ENCODE results near the gene AMZ1.
"Not testable (repeated sequence)": the region's sequence is repeated elsewhere in the genome, so short reads cannot be mapped to it uniquely, and the experiment has no call there.

AMZ1 gene

DNA sequence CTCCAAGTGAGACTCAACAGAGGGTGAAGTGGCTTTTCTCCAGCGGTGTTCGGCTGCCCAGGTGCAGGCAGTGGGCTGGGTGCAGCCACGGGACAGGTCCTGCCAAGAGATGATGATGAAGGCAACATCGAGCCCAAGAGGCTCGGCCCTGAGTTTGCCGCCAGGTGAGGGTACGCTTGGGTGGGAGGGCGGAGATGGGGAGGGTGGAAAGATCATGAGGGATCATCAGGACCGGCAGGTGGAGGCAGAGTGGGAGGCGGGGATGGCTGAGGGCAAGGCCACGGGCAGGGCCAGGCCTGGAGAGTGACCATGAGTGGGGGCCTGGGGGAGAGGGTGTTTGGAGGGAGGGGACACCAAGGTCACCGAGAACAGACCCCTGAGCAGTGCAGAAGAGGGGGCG, 17.8 kb upstream of the AMZ1 start:
- H3K36me3 ChIP-seq (ENCODE audit: insufficient read depth, low read length) = no peaks in the 10 kb centered on the region
- no peaks in the 10 kb centered on the region for H3K4me1 ChIP-seq (ENCODE audit: insufficient read depth, low read length)
- H3K9ac ChIP-seq (ENCODE audit: low read depth, low read length) = no peak overlapping the region
- H3K9me3 ChIP-seq (ENCODE audit: control insufficient read depth, insufficient read depth, low read length) = no peaks in the 10 kb centered on the region

DNA sequence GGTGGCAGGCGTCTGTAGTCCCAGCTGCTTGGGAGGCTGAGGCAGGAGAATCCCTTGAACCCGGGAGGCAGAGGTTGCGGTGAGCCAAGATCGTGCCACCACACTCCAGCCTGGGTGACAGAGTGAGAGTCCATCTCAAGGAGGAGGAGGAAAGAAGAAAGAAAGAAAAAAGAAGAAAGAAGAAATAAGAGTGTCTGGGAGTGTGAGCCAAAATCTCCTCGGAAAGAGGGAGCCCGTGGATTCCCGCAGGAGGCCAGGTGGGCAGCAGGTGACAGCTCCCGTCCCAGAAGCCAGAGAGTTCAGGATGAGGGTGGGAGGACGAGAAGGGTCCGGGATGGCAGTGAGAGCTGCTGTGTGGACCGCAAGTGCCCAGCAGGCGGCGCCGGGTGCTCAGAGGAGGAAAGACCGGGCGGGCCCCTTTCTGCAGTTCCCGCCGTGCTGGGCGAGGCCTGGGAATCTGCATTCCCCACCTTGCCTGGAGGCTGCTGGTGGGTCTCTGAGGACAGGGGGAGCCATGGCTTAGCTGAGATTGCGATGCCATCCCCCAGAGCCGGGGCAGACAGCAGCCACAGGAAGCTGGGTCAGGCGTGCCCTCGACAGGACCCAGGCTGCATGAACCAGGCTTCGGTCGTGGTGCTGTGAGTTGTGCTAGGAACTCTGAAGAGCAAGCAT, 17.1 kb upstream of the AMZ1 start:
- Histone ChIP-seq H3K9me3 (ENCODE audit: control insufficient read depth, insufficient read depth, low read length) (no peaks in the 10 kb centered on the region), H3K9ac (ENCODE audit: low read depth, low read length) (no peak overlapping the region), H3K36me3 (ENCODE audit: insufficient read depth, low read length) (no peaks in the 10 kb centered on the region), H3K4me1 (ENCODE audit: insufficient read depth, low read length) (no peaks in the 10 kb centered on the region)

DNA sequence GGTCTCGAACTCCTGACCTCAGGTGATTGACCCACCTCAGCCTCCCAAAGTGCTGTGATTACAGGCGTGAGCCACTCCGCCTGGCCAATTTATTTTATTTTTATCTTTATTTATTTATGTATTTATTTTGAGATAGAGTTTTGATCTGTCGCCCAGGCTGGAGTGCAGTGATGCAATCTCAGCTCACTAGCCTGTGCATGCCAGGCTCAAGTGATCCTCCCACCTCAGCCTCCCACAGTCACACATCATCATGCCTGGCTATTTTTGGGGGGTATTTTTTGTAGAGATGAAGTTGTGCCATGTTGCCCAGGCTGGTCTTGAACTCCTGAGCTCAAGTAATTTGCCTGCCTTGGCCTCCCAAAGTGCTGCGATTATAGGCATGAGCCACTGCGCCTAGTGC, 14.8 kb upstream of the AMZ1 start:
- not testable (repeated sequence) for H3K9ac ChIP-seq (ENCODE audit: low read depth, low read length); H3K9me3 ChIP-seq (ENCODE audit: control insufficient read depth, insufficient read depth, low read length); H3K36me3 ChIP-seq (ENCODE audit: insufficient read depth, low read length); H3K4me1 ChIP-seq (ENCODE audit: insufficient read depth, low read length)

DNA sequence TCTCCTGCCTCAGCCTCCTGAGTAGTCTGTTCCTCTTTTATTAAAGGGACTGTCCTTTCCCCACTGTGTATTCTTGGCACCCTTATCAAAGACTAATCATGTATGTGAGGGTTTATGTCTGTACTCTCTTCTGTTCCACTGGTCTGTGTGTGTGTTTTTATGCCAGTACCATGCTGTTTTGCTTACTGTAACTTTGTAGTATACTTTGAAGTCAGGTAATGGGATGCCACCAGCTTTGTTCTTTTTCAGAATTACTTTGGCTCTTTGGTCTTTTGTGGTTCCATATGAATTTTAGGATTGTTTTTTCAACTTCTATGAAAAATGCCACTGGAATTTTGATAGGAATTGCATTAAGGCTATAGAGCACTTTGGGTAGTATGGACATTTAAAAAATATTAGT, 14.1 kb upstream of the AMZ1 start:
- no peaks in the 10 kb centered on the region for H3K4me1 ChIP-seq (ENCODE audit: insufficient read depth, low read length)
- H3K9ac ChIP-seq (ENCODE audit: low read depth, low read length) = no peak overlapping the region
- no peaks in the 10 kb centered on the region for H3K9me3 ChIP-seq (ENCODE audit: control insufficient read depth, insufficient read depth, low read length)
- H3K36me3 ChIP-seq (ENCODE audit: insufficient read depth, low read length) = no peaks in the 10 kb centered on the region

DNA sequence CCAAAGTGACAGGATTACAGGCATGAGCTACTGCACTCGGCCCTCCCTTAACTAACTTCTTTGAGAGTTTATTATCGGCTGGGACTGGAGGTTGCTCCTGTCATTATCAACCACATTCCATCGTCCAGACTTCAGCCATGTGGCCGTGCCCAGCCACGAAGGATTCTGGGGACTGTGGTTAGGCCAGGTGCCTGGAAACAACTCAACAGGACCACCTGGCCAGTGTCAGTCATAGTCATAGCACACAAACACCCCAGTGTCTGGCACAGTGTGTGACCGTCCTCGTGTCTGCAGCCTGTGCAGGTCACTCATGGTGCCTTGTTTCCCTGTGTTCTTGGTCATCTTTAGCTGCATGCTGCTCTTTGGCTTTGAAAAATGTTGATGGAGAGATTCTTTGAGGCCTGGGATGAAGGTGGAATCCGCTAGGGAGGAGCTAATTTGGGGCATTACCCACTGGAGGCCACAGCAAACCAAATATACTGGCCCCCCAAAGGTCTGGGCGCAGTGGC, 12.7 kb upstream of the AMZ1 start:
- Histone ChIP-seq H3K9ac (ENCODE audit: low read depth, low read length) (no peak overlapping the region), H3K9me3 (ENCODE audit: control insufficient read depth, insufficient read depth, low read length) (no peaks in the 10 kb centered on the region), H3K4me1 (ENCODE audit: insufficient read depth, low read length) (no peaks in the 10 kb centered on the region), H3K36me3 (ENCODE audit: insufficient read depth, low read length) (no peaks in the 10 kb centered on the region)

DNA sequence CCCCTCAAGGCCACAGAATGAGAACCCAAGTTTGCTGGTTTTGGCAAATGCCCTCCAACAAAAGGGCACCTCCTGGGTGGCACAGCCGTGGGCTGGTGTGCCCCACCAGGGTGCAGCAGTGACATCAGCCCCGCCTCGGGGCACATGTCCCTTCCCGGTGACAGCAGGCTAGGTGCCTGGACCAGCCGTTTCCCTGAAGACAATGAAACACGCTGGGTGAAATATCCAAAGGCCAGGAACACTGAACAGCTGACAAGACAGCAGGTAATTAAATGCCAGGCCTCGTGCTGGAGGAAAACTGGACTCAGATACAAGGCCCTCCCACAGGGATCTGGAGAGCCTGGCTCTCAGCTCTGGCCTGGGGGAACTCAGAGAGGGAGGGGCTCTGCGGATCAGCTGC, 11.4 kb upstream of the AMZ1 start:
- not testable (repeated sequence) for H3K9ac ChIP-seq (ENCODE audit: low read depth, low read length); H3K36me3 ChIP-seq (ENCODE audit: insufficient read depth, low read length); H3K4me1 ChIP-seq (ENCODE audit: insufficient read depth, low read length); H3K9me3 ChIP-seq (ENCODE audit: control insufficient read depth, insufficient read depth, low read length)

DNA sequence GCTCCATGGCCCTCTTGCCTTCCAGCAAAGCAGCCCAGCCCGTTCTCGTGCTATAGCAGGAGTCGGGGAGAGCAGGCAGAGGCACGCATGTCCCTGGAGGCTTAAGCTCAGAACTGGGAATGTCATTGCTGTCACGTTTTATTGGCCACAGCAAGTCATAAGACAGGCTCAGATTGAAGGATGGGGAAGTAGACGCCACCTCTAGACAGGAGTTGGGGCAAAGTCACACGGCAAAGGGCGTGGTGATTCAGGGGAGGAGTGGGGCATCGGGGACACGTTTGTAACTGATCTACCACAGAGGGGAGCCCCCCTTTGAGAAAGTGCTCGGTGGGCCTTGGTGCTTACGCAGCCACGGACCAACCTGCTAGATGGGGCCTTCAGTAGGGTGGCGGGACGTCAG, 9.5 kb upstream of the AMZ1 start:
- not testable (repeated sequence) for H3K9ac ChIP-seq (ENCODE audit: low read depth, low read length); H3K36me3 ChIP-seq (ENCODE audit: insufficient read depth, low read length); H3K9me3 ChIP-seq (ENCODE audit: control insufficient read depth, insufficient read depth, low read length); H3K4me1 ChIP-seq (ENCODE audit: insufficient read depth, low read length)

DNA sequence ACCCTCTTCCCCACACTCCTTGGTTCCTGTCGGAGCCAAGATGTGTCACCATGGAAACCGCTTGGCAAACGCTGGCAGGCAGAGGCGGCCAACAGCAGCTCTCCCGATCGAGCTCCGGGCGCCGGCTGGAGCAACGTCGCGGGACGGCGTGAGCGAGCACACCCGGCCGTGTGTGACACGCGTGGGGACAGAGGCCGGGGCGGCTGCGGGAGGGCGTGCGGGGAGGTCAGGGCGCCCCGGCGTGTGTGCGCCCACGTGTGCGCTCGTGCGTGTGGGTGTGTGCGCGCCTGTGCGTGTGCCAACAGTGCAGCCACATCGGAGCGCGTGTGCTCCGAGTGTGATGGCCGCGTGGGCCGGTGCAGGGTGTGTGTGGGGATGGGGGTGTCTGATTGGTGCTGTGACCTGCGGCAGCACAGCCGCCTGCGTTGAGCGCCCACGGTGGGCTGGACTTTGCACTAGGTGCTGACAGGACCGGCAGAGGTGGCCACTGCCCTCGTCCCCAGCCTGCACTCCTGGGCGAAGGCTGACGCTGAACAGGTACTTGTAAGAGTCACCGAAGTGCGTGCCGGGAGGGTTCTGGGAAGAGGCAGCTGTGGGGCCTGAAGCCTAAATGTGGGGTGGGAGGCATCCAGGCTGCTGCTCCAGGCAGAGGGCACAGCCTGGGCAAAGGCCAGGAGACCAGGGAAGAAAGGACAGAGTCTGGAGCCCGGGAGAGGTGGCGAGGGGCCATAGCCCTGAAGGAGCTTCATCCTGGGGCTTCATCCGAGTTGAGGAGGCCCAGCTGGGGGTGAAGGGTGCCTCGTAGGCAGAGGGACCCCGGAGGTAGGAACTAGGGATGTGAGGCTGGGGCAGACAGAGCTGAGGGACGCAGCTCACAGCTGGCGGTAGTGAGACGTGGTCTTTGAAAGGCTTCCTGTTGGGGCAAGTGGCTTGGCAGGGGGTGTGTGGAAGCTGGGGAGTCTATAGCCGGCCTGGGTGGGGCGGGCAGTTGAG, 8.6 kb upstream of the AMZ1 start:
- H3K9ac ChIP-seq (ENCODE audit: low read depth, low read length); H3K36me3 ChIP-seq (ENCODE audit: insufficient read depth, low read length); H3K9me3 ChIP-seq (ENCODE audit: control insufficient read depth, insufficient read depth, low read length); H3K4me1 ChIP-seq (ENCODE audit: insufficient read depth, low read length): not testable (repeated sequence)

DNA sequence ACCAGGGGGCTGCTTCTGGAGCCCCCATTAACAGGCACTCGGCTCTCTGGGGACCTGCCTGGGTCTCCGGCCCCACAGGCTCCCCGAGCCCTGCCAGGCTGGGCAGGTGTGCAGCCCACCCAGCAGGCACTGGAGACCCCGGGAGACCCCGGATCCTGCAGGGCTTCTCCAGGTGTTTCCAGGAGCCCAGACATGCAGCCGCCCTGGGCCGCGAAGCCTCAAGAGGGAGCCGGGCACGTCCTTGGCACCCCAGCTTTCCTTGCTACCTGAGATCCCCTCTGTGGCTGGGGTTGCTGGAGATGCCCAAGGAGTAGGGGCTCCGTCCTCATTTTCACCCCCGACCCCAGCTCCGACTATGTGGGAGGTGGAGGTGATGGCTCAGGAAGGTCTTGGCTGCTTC, 7.7 kb upstream of the AMZ1 start:
- no peaks in the 10 kb centered on the region for H3K4me1 ChIP-seq (ENCODE audit: insufficient read depth, low read length)
- no peak overlapping the region for H3K9ac ChIP-seq (ENCODE audit: low read depth, low read length)
- no peaks in the 10 kb centered on the region for H3K9me3 ChIP-seq (ENCODE audit: control insufficient read depth, insufficient read depth, low read length)
- H3K36me3 ChIP-seq (ENCODE audit: insufficient read depth, low read length) = no peaks in the 10 kb centered on the region

DNA sequence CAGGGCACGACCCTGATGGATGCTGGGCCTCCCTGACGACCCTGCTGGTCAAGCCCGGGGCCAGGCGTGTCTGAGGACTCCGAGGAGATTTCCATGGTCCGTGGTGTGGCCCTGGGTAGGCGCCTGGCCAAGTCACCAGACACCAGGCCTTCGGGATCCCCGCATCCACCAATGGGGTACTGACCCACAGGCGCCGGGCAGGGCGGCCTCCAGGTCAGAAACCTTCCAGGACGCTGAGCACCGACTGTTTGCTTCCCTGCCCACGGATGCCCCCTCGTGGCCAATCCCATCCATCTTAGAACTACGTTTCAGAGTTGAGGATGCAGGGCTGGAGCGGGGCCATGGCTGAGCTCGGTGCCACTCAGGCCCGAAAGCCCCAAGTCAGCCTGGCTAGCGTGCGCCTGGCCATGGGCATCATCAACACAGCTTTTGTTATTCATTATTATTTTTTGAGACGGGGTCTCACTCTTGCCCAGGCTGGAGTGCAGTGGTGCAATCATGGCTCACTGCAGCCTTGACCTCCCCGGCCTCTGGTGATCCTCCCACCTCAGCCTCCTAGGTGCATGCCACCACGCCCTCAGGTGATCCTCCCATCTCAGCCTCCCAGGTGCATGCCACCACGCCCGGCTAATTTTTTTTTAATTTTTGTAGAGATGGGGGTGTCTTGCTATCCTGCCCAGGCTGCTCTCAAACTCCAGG, 7.1 kb upstream of the AMZ1 start:
- H3K9ac ChIP-seq (ENCODE audit: low read depth, low read length) = no peak overlapping the region
- no peaks in the 10 kb centered on the region for H3K36me3 ChIP-seq (ENCODE audit: insufficient read depth, low read length)
- no peaks in the 10 kb centered on the region for H3K4me1 ChIP-seq (ENCODE audit: insufficient read depth, low read length)

DNA sequence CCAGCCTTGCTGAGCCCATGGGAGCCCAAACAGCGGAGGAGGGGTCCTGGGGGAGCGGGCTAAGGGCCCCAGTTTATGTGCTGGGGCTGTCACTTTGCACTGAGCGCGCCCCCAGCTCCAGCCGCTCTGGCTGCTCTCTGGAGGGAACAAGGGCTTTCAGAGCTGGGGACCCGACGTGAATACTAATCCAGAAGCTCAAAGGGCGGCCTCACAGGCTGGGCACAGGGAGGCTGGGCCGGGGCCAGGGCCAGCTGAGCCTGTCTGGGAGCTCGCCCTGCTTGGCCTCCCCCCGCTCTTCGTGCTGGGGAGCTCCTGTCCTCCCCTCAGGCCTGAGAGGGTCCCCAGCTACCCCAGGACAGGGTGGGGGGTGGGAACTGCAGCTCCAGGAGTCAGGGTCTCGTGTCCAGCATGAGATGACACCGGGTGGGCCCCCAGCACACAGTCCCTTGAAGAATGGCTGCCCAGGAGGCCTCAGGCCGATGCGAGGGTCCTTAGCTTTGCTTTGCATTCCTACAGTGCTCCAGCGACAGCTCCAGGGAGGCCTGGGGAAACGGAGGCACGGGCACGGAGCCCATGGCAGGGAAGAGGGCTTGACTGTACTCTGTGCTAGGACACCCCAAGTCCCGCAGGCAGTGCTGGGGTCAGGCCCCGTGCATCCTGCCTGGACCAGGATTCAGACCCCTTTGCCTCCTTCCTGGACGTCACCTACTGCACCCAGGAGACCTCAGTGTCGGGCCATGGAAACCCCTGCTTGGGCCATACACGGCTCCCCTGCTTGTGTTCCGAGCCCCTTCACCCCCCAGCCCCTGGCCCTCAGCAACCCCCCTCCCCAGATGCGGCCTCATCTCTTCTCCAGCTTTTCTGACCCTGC, 5.8 kb upstream of the AMZ1 start:
- H3K9me3 ChIP-seq (ENCODE audit: control insufficient read depth, insufficient read depth, low read length) = no peaks in the 10 kb centered on the region
- H3K9ac ChIP-seq (ENCODE audit: low read depth, low read length) = no peak overlapping the region
- H3K4me1 ChIP-seq (ENCODE audit: insufficient read depth, low read length) = no peaks in the 10 kb centered on the region
- H3K36me3 ChIP-seq (ENCODE audit: insufficient read depth, low read length) = no peaks in the 10 kb centered on the region

More for the DNA sequence above, 7.1 kb upstream of the AMZ1 start:
- H3K9me3 ChIP-seq (ENCODE audit: control insufficient read depth, insufficient read depth, low read length) = no peaks in the 10 kb centered on the region

DNA sequence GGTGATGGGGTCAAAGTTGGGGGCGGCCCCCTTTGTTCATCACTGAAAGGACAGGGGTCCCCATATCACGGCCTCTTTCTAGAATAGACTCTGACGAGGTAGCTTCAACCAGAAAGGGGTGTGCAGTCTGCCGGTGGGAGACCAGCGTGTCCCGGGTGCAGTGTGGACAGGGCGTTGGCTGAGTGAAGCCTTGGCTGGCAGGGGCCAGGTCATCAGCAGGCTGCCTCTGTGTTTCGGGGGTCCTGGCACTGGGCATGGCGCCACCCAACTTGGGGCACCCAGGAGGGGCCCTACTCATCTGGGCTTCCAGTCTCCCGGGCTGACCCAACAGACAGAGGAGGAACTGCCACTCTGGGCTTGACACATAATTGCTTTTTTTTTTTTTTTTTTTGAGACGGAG, 3.5 kb upstream of the AMZ1 start:
- H3K9me3 ChIP-seq (ENCODE audit: control insufficient read depth, insufficient read depth, low read length) = no peaks in the 10 kb centered on the region
- no peak overlapping the region for H3K9ac ChIP-seq (ENCODE audit: low read depth, low read length)
- H3K4me1 ChIP-seq (ENCODE audit: insufficient read depth, low read length) = peaks cover 9% of the 10 kb centered on the region; the same call in 1 of the 2 replicates
- no peaks in the 10 kb centered on the region for H3K36me3 ChIP-seq (ENCODE audit: insufficient read depth, low read length)

DNA sequence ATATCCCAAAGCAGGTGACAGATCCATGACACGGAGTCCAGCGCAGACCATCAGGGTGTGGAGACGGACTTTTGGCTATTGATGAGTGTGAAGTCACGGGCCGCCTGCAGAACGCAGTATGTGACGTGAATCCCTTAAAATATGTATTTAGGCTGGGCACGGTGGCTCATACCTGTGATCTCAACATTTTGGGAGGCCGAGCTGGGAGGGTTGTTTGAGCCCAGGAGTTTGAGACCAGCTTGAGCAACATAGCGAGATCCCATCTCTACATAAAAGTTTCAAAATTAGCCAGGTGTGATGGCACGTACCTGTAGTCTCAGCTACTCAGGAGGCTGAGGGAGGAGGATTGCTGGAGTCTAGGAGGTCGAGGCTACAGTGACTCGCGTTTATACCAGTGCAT, 1.9 kb upstream of the AMZ1 start:
- Histone ChIP-seq H3K9me3 (ENCODE audit: control insufficient read depth, insufficient read depth, low read length) (no peaks in the 10 kb centered on the region), H3K9ac (ENCODE audit: low read depth, low read length) (no peak overlapping the region)

More for the DNA sequence above, 1.9 kb upstream of the AMZ1 start:
- peaks cover 14% of the 10 kb centered on the region; the same call in 1 of the 2 replicates for H3K4me1 ChIP-seq (ENCODE audit: insufficient read depth, low read length)
- H3K36me3 ChIP-seq (ENCODE audit: insufficient read depth, low read length) = no peaks in the 10 kb centered on the region
